ENCODE results near the gene HHAT.
"Not testable (repeated sequence)": the region's sequence is repeated elsewhere in the genome, so short reads cannot be mapped to it uniquely, and the experiment has no call there.

HHAT gene

GRCh38 chr1:210313921-210314320 lies 14.8 kb upstream of the HHAT start:
- no peak for DNase-seq (ENCODE audit: low read depth in 2 of 2)

GRCh38 chr1:210315529-210315928 lies 13.2 kb upstream of the HHAT start:
- DNase-seq (ENCODE audit: low read depth in 2 of 2), result no peak

GRCh38 chr1:210321131-210321530 lies 7.6 kb upstream of the HHAT start:
- no peak for DNase-seq (ENCODE audit: low read depth in 2 of 2)

- DNase-seq (ENCODE audit: low read depth in 2 of 2), result no peak
Observed at GRCh38 chr1:210321552-210321951, 7.2 kb upstream of the HHAT start.

GRCh38 chr1:210323957-210324356 lies 4.7 kb upstream of the HHAT start:
- DNase-seq (ENCODE audit: low read depth in 2 of 2), result no peak

GRCh38 chr1:210325026-210325670 lies 3.6 kb upstream of the HHAT start:
- DNase-seq (ENCODE audit: low read depth in 2 of 2), result no peak

GRCh38 chr1:210328032-210328745 lies 513 bp upstream of the HHAT start:
- DNase-seq (ENCODE audit: low read depth in 2 of 2), result no peak

GRCh38 chr1:210330279-210330866 lies 1.7 kb downstream of the HHAT start:
- DNase-seq (ENCODE audit: low read depth in 2 of 2), result no peak

GRCh38 chr1:210332233-210332632 lies 3.5 kb downstream of the HHAT start:
- no peak for DNase-seq (ENCODE audit: low read depth in 2 of 2)

GRCh38 chr1:210332719-210333398 lies 4.2 kb downstream of the HHAT start:
- no peak for DNase-seq (ENCODE audit: low read depth in 2 of 2)

GRCh38 chr1:210335001-210335400 lies 6.3 kb downstream of the HHAT start:
- no peak for DNase-seq (ENCODE audit: low read depth in 2 of 2)

- no peak for DNase-seq (ENCODE audit: low read depth in 2 of 2)
Observed at GRCh38 chr1:210336362-210336761, 7.7 kb downstream of the HHAT start.

GRCh38 chr1:210339500-210339899 lies 10.8 kb downstream of the HHAT start:
- no peak for DNase-seq (ENCODE audit: low read depth in 2 of 2)

- DNase-seq (ENCODE audit: low read depth in 2 of 2), result no peak
Observed at GRCh38 chr1:210340311-210340710, 11.6 kb downstream of the HHAT start.

- no peak for DNase-seq (ENCODE audit: low read depth in 2 of 2)
Observed at GRCh38 chr1:210340841-210341240, 12.1 kb downstream of the HHAT start.

- no peak for DNase-seq (ENCODE audit: low read depth in 2 of 2)
Observed at GRCh38 chr1:210342986-210343780, 14.5 kb downstream of the HHAT start.

GRCh38 chr1:210344706-210345105 lies 16.0 kb downstream of the HHAT start:
- no peak for DNase-seq (ENCODE audit: low read depth in 2 of 2)

GRCh38 chr1:210347112-210347511 lies 18.4 kb downstream of the HHAT start:
- no peak for DNase-seq (ENCODE audit: low read depth in 2 of 2)

- DNase-seq (ENCODE audit: low read depth in 2 of 2), result no peak
Observed at GRCh38 chr1:210351496-210351895, 22.8 kb downstream of the HHAT start.

- DNase-seq (ENCODE audit: low read depth in 2 of 2), result no peak
Observed at GRCh38 chr1:210352575-210352974, 23.9 kb downstream of the HHAT start.

GRCh38 chr1:210354305-210354704 lies 25.6 kb downstream of the HHAT start:
- DNase-seq (ENCODE audit: low read depth in 2 of 2), result not testable (repeated sequence)

GRCh38 chr1:210358626-210359025 lies 29.9 kb downstream of the HHAT start:
- DNase-seq (ENCODE audit: low read depth in 2 of 2), result no peak
